HTR-8/SVneo (cell line): Measurements from ENCODE around the gene HSD17B14.
"Not testable (repeated sequence)": the region's sequence is repeated elsewhere in the genome, so short reads cannot be mapped to it uniquely, and the experiment has no call there.

Experiments
- DNase-seq: peaks from one replicate; pipeline ENCODE4 v3.0.0; 2011; ENCODE audit warnings: low spot score, mixed read lengths; ENCODE audit not compliant: insufficient read length
- FAIRE-seq: peaks from 2 replicates; lab custom pipeline; 2011; peaks lifted over from hg19 to GRCh38; lab: Jason Lieb, UNC

Gene HSD17B14

GRCh38 chr19:48868114-48868886 lies 32.0 kb upstream of the HSD17B14 start, which contains the start of gene PLEKHA4:
Gene PLEKHA4 (minus strand): TSS chr19:48868617. CDS start chr19:48867620, 997 bp downstream.
- FAIRE-seq (no peak), DNase-seq (no peak)

GRCh38 chr19:48867746-48868113 lies 31.4 kb upstream of the HSD17B14 start:
- DNase-seq (no peak), FAIRE-seq (no peak)

GRCh38 chr19:48867123-48867745 lies 30.9 kb upstream of the HSD17B14 start:
- no peak for DNase-seq
- FAIRE-seq, result no peak

GRCh38 chr19:48866692-48867091 lies 30.4 kb upstream of the HSD17B14 start:
- FAIRE-seq (no peak), DNase-seq (no peak)

- FAIRE-seq (no peak), DNase-seq (no peak)
Measured at GRCh38 chr19:48862827-48863226, 26.5 kb upstream of the HSD17B14 start.

GRCh38 chr19:48861313-48861712 lies 25.0 kb upstream of the HSD17B14 start:
- DNase-seq (no peak), FAIRE-seq (no peak)

- DNase-seq, result no peak
- no peak for FAIRE-seq
Measured at GRCh38 chr19:48859711-48860572, 23.7 kb upstream of the HSD17B14 start.

GRCh38 chr19:48858984-48859710 lies 22.9 kb upstream of the HSD17B14 start:
- FAIRE-seq, result no peak
- DNase-seq, result no peak

- DNase-seq (no peak), FAIRE-seq (no peak)
Measured at GRCh38 chr19:48856921-48857320, 20.6 kb upstream of the HSD17B14 start.

- FAIRE-seq, result no peak
- DNase-seq, result no peak
Measured at GRCh38 chr19:48854103-48854502, 17.8 kb upstream of the HSD17B14 start.

- DNase-seq (no peak), FAIRE-seq (no peak)
Measured at GRCh38 chr19:48853483-48853882, 17.2 kb upstream of the HSD17B14 start.

- no peak for DNase-seq
- FAIRE-seq, result no peak
Measured at GRCh38 chr19:48852292-48852691, 16.0 kb upstream of the HSD17B14 start.

- FAIRE-seq, DNase-seq: not testable (repeated sequence)
Measured at GRCh38 chr19:48846659-48847058, 10.4 kb upstream of the HSD17B14 start.

- DNase-seq, result no peak
- FAIRE-seq, result no peak
Measured at GRCh38 chr19:48845384-48845783, 9.1 kb upstream of the HSD17B14 start.

GRCh38 chr19:48844472-48844871 lies 8.2 kb upstream of the HSD17B14 start:
- FAIRE-seq, result no peak
- no peak for DNase-seq

- DNase-seq, result peak; percentile 61
- FAIRE-seq, result no peak
Measured at GRCh38 chr19:48842789-48843162, 6.5 kb upstream of the HSD17B14 start.

GRCh38 chr19:48841571-48841970 lies 5.3 kb upstream of the HSD17B14 start:
- DNase-seq (no peak), FAIRE-seq (no peak)

GRCh38 chr19:48841047-48841446 lies 4.8 kb upstream of the HSD17B14 start:
- no peak for FAIRE-seq

GRCh38 chr19:48837687-48838086 lies 1.4 kb upstream of the HSD17B14 start:
- DNase-seq (no peak), FAIRE-seq (no peak)

More at GRCh38 chr19:48841047-48841446, 4.8 kb upstream of the HSD17B14 start:
- no peak for DNase-seq

- DNase-seq (peak; percentile 97), FAIRE-seq (peak; percentile 83)
Measured at GRCh38 chr19:48837051-48837524, 797 bp upstream of the HSD17B14 start.
